Measurements from ENCODE around the gene LYSMD3. TPM values are rescaled to one million over a fixed set of nuclear protein-coding genes. Genes with fewer than 3 reads are reported as not detected.

Gene LYSMD3
- total and polyA plus RNA-seq, 2 donors from 2014 or later = 7.3 to 18.7 TPM

DNA sequence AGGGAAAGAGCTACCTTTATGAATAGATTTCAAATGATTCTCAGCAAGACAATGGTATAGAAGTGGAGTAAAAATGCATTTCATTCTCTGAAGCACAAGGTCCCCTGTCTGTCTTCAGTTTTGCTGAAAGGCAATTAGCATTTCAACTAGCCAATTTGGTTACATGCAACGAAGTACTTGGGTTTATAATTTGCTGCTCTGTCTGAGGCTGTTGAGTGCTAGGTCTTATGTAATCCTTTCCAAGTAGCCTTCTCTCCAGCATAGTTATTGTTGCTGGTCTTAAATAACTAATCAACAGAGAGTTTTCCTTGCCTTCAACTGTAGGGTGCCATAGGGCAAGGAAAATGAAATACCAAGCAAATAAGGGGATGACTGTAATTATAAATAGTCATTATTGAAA is 33.7 kb upstream of the LYSMD3 start:
- Histone ChIP-seq H3K4me3 (ENCODE audit: low read length in 3 of 3) (no peak overlapping the region), H3K27me3 (ENCODE audit: control insufficient read depth, insufficient read depth, low read length) (no peaks in the 10 kb centered on the region), H3K27ac (ENCODE audit: low read depth in 2 of 2, low read length in 2 of 2) (no peak overlapping the region), H3K9me3 (ENCODE audit: control insufficient read depth in 2 of 3, insufficient read depth in 1 of 3, low read length in 3 of 3) (no peaks in the 10 kb centered on the region), H3K9ac (ENCODE audit: low read length in 3 of 3) (no peak overlapping the region), H3K4me1 (ENCODE audit: control insufficient read depth in 2 of 3, insufficient read depth in 2 of 3, low read depth in 1 of 3, low read length in 3 of 3) (peaks cover 0 to 4% (median 0%) of the 10 kb centered on the region in 3 donors), H3K36me3 (ENCODE audit: control insufficient read depth in 2 of 3, insufficient read depth in 3 of 3, low read length in 3 of 3) (no peaks in the 10 kb centered on the region)
- DNase-seq = no peak
- no peak for FAIRE-seq
- TF ChIP-seq, protein P1, sequence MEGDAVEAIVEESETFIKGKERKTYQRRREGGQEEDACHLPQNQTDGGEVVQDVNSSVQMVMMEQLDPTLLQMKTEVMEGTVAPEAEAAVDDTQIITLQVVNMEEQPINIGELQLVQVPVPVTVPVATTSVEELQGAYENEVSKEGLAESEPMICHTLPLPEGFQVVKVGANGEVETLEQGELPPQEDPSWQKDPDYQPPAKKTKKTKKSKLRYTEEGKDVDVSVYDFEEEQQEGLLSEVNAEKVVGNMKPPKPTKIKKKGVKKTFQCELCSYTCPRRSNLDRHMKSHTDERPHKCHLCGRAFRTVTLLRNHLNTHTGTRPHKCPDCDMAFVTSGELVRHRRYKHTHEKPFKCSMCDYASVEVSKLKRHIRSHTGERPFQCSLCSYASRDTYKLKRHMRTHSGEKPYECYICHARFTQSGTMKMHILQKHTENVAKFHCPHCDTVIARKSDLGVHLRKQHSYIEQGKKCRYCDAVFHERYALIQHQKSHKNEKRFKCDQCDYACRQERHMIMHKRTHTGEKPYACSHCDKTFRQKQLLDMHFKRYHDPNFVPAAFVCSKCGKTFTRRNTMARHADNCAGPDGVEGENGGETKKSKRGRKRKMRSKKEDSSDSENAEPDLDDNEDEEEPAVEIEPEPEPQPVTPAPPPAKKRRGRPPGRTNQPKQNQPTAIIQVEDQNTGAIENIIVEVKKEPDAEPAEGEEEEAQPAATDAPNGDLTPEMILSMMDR (IDR thresholded peaks at IDR 0.05; ENCODE audit: borderline replicate concordance, extremely low read depth, insufficient read depth) = no peak
- intact Hi-C loops (cut with DNase I) = no loop called here

DNA sequence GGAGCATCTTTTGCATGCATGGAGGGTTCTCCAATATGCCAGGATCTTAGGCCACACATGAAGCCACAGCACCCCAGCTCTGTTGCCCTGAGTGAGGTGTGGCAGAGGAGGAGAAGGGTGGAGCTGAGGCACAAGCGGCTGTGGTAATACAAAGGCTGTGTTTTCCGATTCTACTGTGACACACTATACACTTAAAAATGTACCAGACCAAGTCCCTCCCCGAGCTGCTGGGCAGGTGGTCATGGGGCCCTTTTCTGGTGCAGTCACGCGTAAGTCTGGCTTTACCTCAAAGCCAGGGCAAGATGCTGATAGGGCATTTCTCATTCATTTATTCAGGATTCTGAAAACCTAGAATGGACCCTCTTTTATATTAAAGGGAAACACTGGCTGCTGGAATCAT is 33.0 kb upstream of the LYSMD3 start:
- Histone ChIP-seq H3K27ac (ENCODE audit: low read depth in 2 of 2, low read length in 2 of 2) (no peak overlapping the region), H3K4me1 (ENCODE audit: control insufficient read depth in 2 of 3, insufficient read depth in 2 of 3, low read depth in 1 of 3, low read length in 3 of 3) (peaks cover 0 to 4% (median 0%) of the 10 kb centered on the region in 3 donors), H3K9me3 (ENCODE audit: control insufficient read depth in 2 of 3, insufficient read depth in 1 of 3, low read length in 3 of 3) (no peaks in the 10 kb centered on the region), H3K27me3 (ENCODE audit: control insufficient read depth, insufficient read depth, low read length) (peaks cover 1% of the 10 kb centered on the region), H3K9ac (ENCODE audit: low read length in 3 of 3) (no peak overlapping the region), H3K4me3 (ENCODE audit: low read length in 3 of 3) (no peak overlapping the region), H3K36me3 (ENCODE audit: control insufficient read depth in 2 of 3, insufficient read depth in 3 of 3, low read length in 3 of 3) (no peaks in the 10 kb centered on the region)
- intact Hi-C loops (cut with DNase I) = no loop called here
- TF ChIP-seq, protein P1 (IDR thresholded peaks at IDR 0.05; ENCODE audit: borderline replicate concordance, extremely low read depth, insufficient read depth) = no peak
- no peak for FAIRE-seq
- DNase-seq = no peak

DNA sequence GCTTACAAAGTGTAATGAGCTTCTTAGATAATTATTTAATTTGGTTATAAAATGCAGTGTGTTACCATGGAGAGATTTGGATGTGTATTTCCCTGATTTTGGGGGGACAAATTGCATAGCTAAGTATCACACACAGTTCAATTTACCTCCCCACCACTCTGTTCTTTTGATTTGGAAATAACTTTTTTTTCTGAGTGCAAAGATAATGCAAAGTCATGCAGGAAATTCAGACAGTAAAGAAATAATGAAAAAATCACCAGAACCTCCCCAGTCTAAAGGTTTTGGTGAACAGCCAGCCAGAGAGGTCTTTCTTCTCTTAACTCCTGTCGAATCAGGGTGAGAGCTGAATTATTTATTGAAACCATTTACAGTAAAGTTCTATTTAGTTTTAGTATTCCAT is 32.4 kb upstream of the LYSMD3 start:
- intact Hi-C loops (cut with DNase I) = no loop called here
- H3K4me1 ChIP-seq (ENCODE audit: control insufficient read depth in 2 of 3, insufficient read depth in 2 of 3, low read depth in 1 of 3, low read length in 3 of 3) = peaks cover 0 to 4% (median 0%) of the 10 kb centered on the region in 3 donors
- no peak overlapping the region for H3K9ac ChIP-seq (ENCODE audit: low read length in 3 of 3)
- no peak overlapping the region for H3K27ac ChIP-seq (ENCODE audit: low read depth in 2 of 2, low read length in 2 of 2)
- H3K27me3 ChIP-seq (ENCODE audit: control insufficient read depth, insufficient read depth, low read length) = peaks cover 7% of the 10 kb centered on the region
- H3K36me3 ChIP-seq (ENCODE audit: control insufficient read depth in 2 of 3, insufficient read depth in 3 of 3, low read length in 3 of 3) = no peaks in the 10 kb centered on the region
- DNase-seq (no peak), FAIRE-seq (no peak)
- no peaks in the 10 kb centered on the region for H3K9me3 ChIP-seq (ENCODE audit: control insufficient read depth in 2 of 3, insufficient read depth in 1 of 3, low read length in 3 of 3)
- TF ChIP-seq, protein P1 (IDR thresholded peaks at IDR 0.05; ENCODE audit: borderline replicate concordance, extremely low read depth, insufficient read depth) = no peak
- no peak overlapping the region for H3K4me3 ChIP-seq (ENCODE audit: low read length in 3 of 3)

DNA sequence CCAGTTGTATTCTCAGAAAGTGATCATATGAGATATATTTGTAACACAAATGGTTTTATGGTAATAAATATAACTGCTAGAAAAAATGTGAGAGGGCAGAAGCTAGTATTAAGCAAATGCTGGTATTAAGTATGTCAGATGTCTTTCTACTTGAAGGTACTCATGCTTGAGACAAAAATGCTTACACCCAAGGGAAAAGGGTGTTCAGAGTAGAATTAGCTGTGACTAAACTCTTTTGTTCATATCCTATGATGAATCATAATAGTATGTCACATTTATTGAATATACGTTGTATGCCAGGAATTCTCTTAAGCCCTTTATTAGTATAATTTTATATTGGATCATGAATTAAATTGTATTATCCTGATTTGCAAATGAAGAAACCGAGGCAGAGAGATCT is 31.4 kb upstream of the LYSMD3 start:
- Histone ChIP-seq H3K27ac (ENCODE audit: low read depth in 2 of 2, low read length in 2 of 2) (no peak overlapping the region), H3K27me3 (ENCODE audit: control insufficient read depth, insufficient read depth, low read length) (peaks cover 8% of the 10 kb centered on the region), H3K9ac (ENCODE audit: low read length in 3 of 3) (no peak overlapping the region), H3K9me3 (ENCODE audit: control insufficient read depth in 2 of 3, insufficient read depth in 1 of 3, low read length in 3 of 3) (no peaks in the 10 kb centered on the region), H3K4me3 (ENCODE audit: low read length in 3 of 3) (no peak overlapping the region), H3K36me3 (ENCODE audit: control insufficient read depth in 2 of 3, insufficient read depth in 3 of 3, low read length in 3 of 3) (no peaks in the 10 kb centered on the region), H3K4me1 (ENCODE audit: control insufficient read depth in 2 of 3, insufficient read depth in 2 of 3, low read depth in 1 of 3, low read length in 3 of 3) (peaks cover 0 to 4% (median 0%) of the 10 kb centered on the region in 3 donors)
- no peak for FAIRE-seq
- intact Hi-C loops (cut with DNase I) = no loop called here
- no peak for DNase-seq
- TF ChIP-seq, protein P1 (IDR thresholded peaks at IDR 0.05; ENCODE audit: borderline replicate concordance, extremely low read depth, insufficient read depth) = no peak
